Activated naive CD4-positive, alpha-beta T cell treated with anti-CD3 and anti-CD28 coated beads, Interleukin-2, amount 50 U/mL, for 24 hours (primary cell): ENCODE measurements around the gene DCAF5.

ENCODE experiments used
- H3K27ac Mint-ChIP-seq: one replicate; pipeline ENCODE4 v1.8.0; 2021; ENCODE audit warnings: mild to moderate bottlenecking, mixed read lengths
- H3K27me3 Mint-ChIP-seq: one replicate; pipeline ENCODE4 v1.8.0; 2021; ENCODE audit warnings: mixed read lengths
- H3K36me3 Mint-ChIP-seq: one replicate; pipeline ENCODE4 v1.8.0; 2021; ENCODE audit warnings: mixed read lengths
- H3K4me1 Mint-ChIP-seq: one replicate; pipeline ENCODE4 v1.8.0; 2021; ENCODE audit warnings: mixed read lengths
- H3K4me3 Mint-ChIP-seq: one replicate; pipeline ENCODE4 v1.8.0; 2021; ENCODE audit warnings: mild to moderate bottlenecking, mixed read lengths
- H3K9me3 Mint-ChIP-seq: one replicate; pipeline ENCODE4 v1.8.0; 2021; ENCODE audit warnings: mixed read lengths

The DCAF5 gene

GRCh38 chr14:69129264-69129880 is 23.5 kb downstream of the DCAF5 start:
- H3K36me3 Mint-ChIP-seq: peaks cover 4% of the 10 kb centered on the region
- H3K27ac Mint-ChIP-seq: peak overlapping the region; percentile 86
- peaks cover 94% of the 10 kb centered on the region for H3K4me1 Mint-ChIP-seq
- H3K27me3 Mint-ChIP-seq: no peaks in the 10 kb centered on the region
- H3K9me3 Mint-ChIP-seq: no peaks in the 10 kb centered on the region
- no peak overlapping the region for H3K4me3 Mint-ChIP-seq

GRCh38 chr14:69118305-69118704 is 34.6 kb downstream of the DCAF5 start:
- Mint-ChIP-seq H3K36me3 (peaks cover 15% of the 10 kb centered on the region), H3K27me3 (no peaks in the 10 kb centered on the region), H3K4me3 (peak overlapping the region; percentile 30), H3K27ac (peak overlapping the region; percentile 84), H3K4me1 (peaks cover 69% of the 10 kb centered on the region), H3K9me3 (no peaks in the 10 kb centered on the region)

GRCh38 chr14:69117020-69117767 is 35.7 kb downstream of the DCAF5 start:
- no peaks in the 10 kb centered on the region for H3K27me3 Mint-ChIP-seq
- H3K4me3 Mint-ChIP-seq: peak overlapping the region; percentile 33
- peaks cover 58% of the 10 kb centered on the region for H3K4me1 Mint-ChIP-seq
- no peaks in the 10 kb centered on the region for H3K9me3 Mint-ChIP-seq
- H3K27ac Mint-ChIP-seq: peak overlapping the region; percentile 84
- peaks cover 15% of the 10 kb centered on the region for H3K36me3 Mint-ChIP-seq

GRCh38 chr14:69115407-69116185 is 37.3 kb downstream of the DCAF5 start:
- Mint-ChIP-seq H3K9me3 (no peaks in the 10 kb centered on the region), H3K36me3 (peaks cover 12% of the 10 kb centered on the region), H3K27me3 (no peaks in the 10 kb centered on the region), H3K4me1 (peaks cover 42% of the 10 kb centered on the region), H3K4me3 (no peak overlapping the region), H3K27ac (no peak overlapping the region)

GRCh38 chr14:69114763-69115162 is 38.2 kb downstream of the DCAF5 start:
- Mint-ChIP-seq H3K36me3 (peaks cover 12% of the 10 kb centered on the region), H3K4me3 (no peak overlapping the region), H3K27ac (no peak overlapping the region), H3K9me3 (no peaks in the 10 kb centered on the region), H3K4me1 (peaks cover 33% of the 10 kb centered on the region), H3K27me3 (no peaks in the 10 kb centered on the region)

GRCh38 chr14:69108358-69108757 is 44.6 kb downstream of the DCAF5 start:
- Mint-ChIP-seq H3K4me3 (no peak overlapping the region), H3K27me3 (no peaks in the 10 kb centered on the region)

GRCh38 chr14:69107407-69108003 is 45.4 kb downstream of the DCAF5 start:
- no peaks in the 10 kb centered on the region for H3K27me3 Mint-ChIP-seq
- H3K9me3 Mint-ChIP-seq: no peaks in the 10 kb centered on the region
- H3K4me1 Mint-ChIP-seq: peaks cover 11% of the 10 kb centered on the region
- H3K4me3 Mint-ChIP-seq: no peak overlapping the region
- H3K36me3 Mint-ChIP-seq: peaks cover 5% of the 10 kb centered on the region
- H3K27ac Mint-ChIP-seq: no peak overlapping the region

More at GRCh38 chr14:69108358-69108757, 44.6 kb downstream of the DCAF5 start:
- Mint-ChIP-seq H3K4me1 (peaks cover 9% of the 10 kb centered on the region), H3K36me3 (peaks cover 5% of the 10 kb centered on the region), H3K27ac (peak overlapping the region; percentile 10), H3K9me3 (no peaks in the 10 kb centered on the region)

GRCh38 chr14:69106451-69106850 is 46.5 kb downstream of the DCAF5 start:
- Mint-ChIP-seq H3K4me3 (no peak overlapping the region), H3K36me3 (peaks cover 6% of the 10 kb centered on the region), H3K27ac (no peak overlapping the region), H3K9me3 (no peaks in the 10 kb centered on the region), H3K27me3 (no peaks in the 10 kb centered on the region), H3K4me1 (peaks cover 17% of the 10 kb centered on the region)

GRCh38 chr14:69105326-69105725 is 47.6 kb downstream of the DCAF5 start:
- H3K36me3 Mint-ChIP-seq: peaks cover 5% of the 10 kb centered on the region
- H3K4me3 Mint-ChIP-seq: no peak overlapping the region
- no peak overlapping the region for H3K27ac Mint-ChIP-seq
- no peaks in the 10 kb centered on the region for H3K27me3 Mint-ChIP-seq
- no peaks in the 10 kb centered on the region for H3K9me3 Mint-ChIP-seq
- H3K4me1 Mint-ChIP-seq: peaks cover 23% of the 10 kb centered on the region

- H3K4me3 Mint-ChIP-seq: peak overlapping the region; percentile 7
- H3K27me3 Mint-ChIP-seq: no peaks in the 10 kb centered on the region
- H3K9me3 Mint-ChIP-seq: no peaks in the 10 kb centered on the region
- H3K4me1 Mint-ChIP-seq: peaks cover 25% of the 10 kb centered on the region
- peaks cover 5% of the 10 kb centered on the region for H3K36me3 Mint-ChIP-seq
- H3K27ac Mint-ChIP-seq: peak overlapping the region; percentile 86
Measured at GRCh38 chr14:69101331-69101826, 51.5 kb downstream of the DCAF5 start.

GRCh38 chr14:69097974-69098373 is 54.9 kb downstream of the DCAF5 start:
- Mint-ChIP-seq H3K4me3 (no peak overlapping the region), H3K36me3 (peaks cover 7% of the 10 kb centered on the region), H3K4me1 (peaks cover 39% of the 10 kb centered on the region), H3K27me3 (no peaks in the 10 kb centered on the region), H3K27ac (no peak overlapping the region), H3K9me3 (no peaks in the 10 kb centered on the region)

- peaks cover 39% of the 10 kb centered on the region for H3K4me1 Mint-ChIP-seq
- H3K4me3 Mint-ChIP-seq: no peak overlapping the region
- H3K9me3 Mint-ChIP-seq: no peaks in the 10 kb centered on the region
- H3K36me3 Mint-ChIP-seq: peaks cover 5% of the 10 kb centered on the region
- no peaks in the 10 kb centered on the region for H3K27me3 Mint-ChIP-seq
- no peak overlapping the region for H3K27ac Mint-ChIP-seq
Measured at GRCh38 chr14:69096781-69097475, 56.0 kb downstream of the DCAF5 start.

- peaks cover 33% of the 10 kb centered on the region for H3K4me1 Mint-ChIP-seq
- peaks cover 8% of the 10 kb centered on the region for H3K36me3 Mint-ChIP-seq
- H3K27ac Mint-ChIP-seq: no peak overlapping the region
- H3K9me3 Mint-ChIP-seq: no peaks in the 10 kb centered on the region
- H3K27me3 Mint-ChIP-seq: no peaks in the 10 kb centered on the region
- no peak overlapping the region for H3K4me3 Mint-ChIP-seq
Measured at GRCh38 chr14:69096246-69096645, 56.7 kb downstream of the DCAF5 start.

- Mint-ChIP-seq H3K9me3 (no peaks in the 10 kb centered on the region), H3K36me3 (peaks cover 9% of the 10 kb centered on the region), H3K4me1 (peaks cover 29% of the 10 kb centered on the region), H3K4me3 (no peak overlapping the region), H3K27ac (no peak overlapping the region), H3K27me3 (no peaks in the 10 kb centered on the region)
Measured at GRCh38 chr14:69094481-69094880, 58.4 kb downstream of the DCAF5 start.
